ENCODE results near the gene KRTAP10-3.

DNA sequence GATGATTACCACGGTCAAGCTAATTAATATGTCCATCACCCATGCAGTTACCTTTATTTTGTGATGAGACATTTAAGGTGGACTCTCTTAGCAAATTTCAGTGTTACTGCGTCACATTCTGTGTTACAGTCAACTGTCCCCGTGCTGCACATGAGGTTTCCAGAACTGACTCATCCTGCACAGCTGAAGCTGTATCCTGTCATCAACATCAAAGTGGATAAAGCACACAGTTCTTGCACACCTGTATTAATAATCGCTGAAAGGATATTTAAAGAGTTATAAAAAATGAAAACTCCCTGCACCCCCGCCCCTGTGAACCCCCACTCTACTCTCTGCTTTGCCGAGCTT is 25.2 kb upstream of the KRTAP10-3 start:
- TF ChIP-seq POLR2A (IDR thresholded peaks at IDR 0.05) (no peak), POLR2AphosphoS5 (IDR thresholded peaks at IDR 0.05) (no peak), EP300 (IDR thresholded peaks at IDR 0.05) (no peak)
- TF ChIP-seq, protein P1, sequence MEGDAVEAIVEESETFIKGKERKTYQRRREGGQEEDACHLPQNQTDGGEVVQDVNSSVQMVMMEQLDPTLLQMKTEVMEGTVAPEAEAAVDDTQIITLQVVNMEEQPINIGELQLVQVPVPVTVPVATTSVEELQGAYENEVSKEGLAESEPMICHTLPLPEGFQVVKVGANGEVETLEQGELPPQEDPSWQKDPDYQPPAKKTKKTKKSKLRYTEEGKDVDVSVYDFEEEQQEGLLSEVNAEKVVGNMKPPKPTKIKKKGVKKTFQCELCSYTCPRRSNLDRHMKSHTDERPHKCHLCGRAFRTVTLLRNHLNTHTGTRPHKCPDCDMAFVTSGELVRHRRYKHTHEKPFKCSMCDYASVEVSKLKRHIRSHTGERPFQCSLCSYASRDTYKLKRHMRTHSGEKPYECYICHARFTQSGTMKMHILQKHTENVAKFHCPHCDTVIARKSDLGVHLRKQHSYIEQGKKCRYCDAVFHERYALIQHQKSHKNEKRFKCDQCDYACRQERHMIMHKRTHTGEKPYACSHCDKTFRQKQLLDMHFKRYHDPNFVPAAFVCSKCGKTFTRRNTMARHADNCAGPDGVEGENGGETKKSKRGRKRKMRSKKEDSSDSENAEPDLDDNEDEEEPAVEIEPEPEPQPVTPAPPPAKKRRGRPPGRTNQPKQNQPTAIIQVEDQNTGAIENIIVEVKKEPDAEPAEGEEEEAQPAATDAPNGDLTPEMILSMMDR (IDR thresholded peaks at IDR 0.05) = no peak
